ENCODE results near the gene UHRF2. TPM values are rescaled to one million over a fixed set of nuclear protein-coding genes. Genes with fewer than 3 reads are reported as not detected.
"Not testable (repeated sequence)": the region's sequence is repeated elsewhere in the genome, so short reads cannot be mapped to it uniquely, and the experiment has no call there.

The UHRF2 gene
- polyA plus RNA-seq, 1 of the 3 experiments (the other 2 are of a cell fraction): 24.1 TPM

DNA sequence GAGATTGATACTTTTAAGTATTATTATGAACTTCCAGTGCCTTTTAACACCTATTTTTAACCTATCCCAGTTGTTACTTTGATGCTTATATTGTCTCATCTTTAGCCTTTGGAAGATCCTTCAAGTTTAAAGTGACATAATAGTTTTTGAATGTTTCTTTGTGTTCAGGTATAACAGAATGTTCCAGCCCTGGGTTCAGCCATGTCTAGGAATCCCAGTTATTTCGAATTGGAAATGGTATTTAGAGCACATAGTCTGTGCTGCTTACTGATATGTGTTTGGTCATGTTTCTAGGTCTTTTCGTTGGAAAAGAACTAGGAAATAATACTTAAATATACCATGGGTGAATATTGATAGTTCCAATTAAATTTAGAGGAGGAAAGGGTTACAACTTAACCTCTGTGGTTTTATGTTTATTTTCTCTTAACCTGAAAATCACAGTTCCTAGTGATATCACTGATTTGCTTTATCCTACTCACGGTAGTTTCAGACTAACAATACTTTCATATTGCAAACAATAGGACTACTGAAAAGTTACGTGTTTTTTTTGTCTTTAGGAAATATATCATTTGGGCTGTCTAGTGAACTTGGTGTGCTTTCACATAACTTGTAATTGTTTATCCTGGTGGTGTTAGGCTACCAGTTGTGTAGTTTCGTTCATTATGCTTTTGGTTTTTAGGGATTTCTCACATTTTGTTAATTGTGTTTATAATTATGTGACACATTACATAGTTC lies 37.8 kb downstream of the UHRF2 start:
- CTCF ChIA-PET: no interaction called here
- no peak for DNase-seq
- WGBS (ENCODE audit: low lambda C conversion rate): 96% methylated on average over 5 of the region's 5 CpGs
- Histone ChIP-seq H3F3A (replicated peaks; ENCODE audit: insufficient read depth) (peaks cover 5% of the 10 kb centered on the region), H3K4me2 (no peak overlapping the region), H4K20me1 (ENCODE audit: insufficient read depth) (peaks cover 90% of the 10 kb centered on the region), H3K9me2 (no peaks in the 10 kb centered on the region), H2AFZ (ENCODE audit: low read depth) (no peak overlapping the region), H3K36me3 (replicated peaks in 1 of 2; ENCODE audit: control insufficient read depth in 1 of 2, insufficient read depth in 2 of 2, low read length in 1 of 2) (peaks cover 0 to 32% of the 10 kb centered on the region in 2 experiments), H3K9me3 (no peaks in the 10 kb centered on the region), H3K27ac (ENCODE audit: low read depth in 2 of 2, low read length in 1 of 2) (no peak overlapping the region), H3K79me2 (ENCODE audit: insufficient read depth) (peaks cover 100% of the 10 kb centered on the region), H3K4me3 (ENCODE audit: low read depth in 2 of 2, low read length in 1 of 2) (no peak overlapping the region), H3K4me1 (ENCODE audit: control insufficient read depth in 1 of 2, insufficient read depth in 2 of 2, low read depth in 1 of 2, low read length in 1 of 2) (peaks cover 0 to 13% of the 10 kb centered on the region in 2 experiments; a peak in 2 of 4 replicates), H3K9ac (no peak overlapping the region), H3K27me3 (ENCODE audit: insufficient read depth) (no peaks in the 10 kb centered on the region)
- POLR2A ChIA-PET: no interaction called here
- TF ChIP-seq ELF1 (IDR thresholded peaks at IDR 0.05): no peak
- TF ChIP-seq, protein P1, sequence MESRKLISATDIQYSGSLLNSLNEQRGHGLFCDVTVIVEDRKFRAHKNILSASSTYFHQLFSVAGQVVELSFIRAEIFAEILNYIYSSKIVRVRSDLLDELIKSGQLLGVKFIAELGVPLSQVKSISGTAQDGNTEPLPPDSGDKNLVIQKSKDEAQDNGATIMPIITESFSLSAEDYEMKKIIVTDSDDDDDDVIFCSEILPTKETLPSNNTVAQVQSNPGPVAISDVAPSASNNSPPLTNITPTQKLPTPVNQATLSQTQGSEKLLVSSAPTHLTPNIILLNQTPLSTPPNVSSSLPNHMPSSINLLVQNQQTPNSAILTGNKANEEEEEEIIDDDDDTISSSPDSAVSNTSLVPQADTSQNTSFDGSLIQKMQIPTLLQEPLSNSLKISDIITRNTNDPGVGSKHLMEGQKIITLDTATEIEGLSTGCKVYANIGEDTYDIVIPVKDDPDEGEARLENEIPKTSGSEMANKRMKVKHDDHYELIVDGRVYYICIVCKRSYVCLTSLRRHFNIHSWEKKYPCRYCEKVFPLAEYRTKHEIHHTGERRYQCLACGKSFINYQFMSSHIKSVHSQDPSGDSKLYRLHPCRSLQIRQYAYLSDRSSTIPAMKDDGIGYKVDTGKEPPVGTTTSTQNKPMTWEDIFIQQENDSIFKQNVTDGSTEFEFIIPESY (IDR thresholded peaks at IDR 0.05; ENCODE audit: borderline replicate concordance, low read depth): no peak
- TF ChIP-seq CHD2 (IDR thresholded peaks at IDR 0.05; ENCODE audit: low read length, partially characterized antibody): no peak
- no peak for TF ChIP-seq MEF2A (IDR thresholded peaks at IDR 0.05; ENCODE audit: borderline replicate concordance, low read depth)
- TF ChIP-seq NFIC (IDR thresholded peaks at IDR 0.05; ENCODE audit: borderline replicate concordance): no peak
- no peak for TF ChIP-seq RXRA (IDR thresholded peaks at IDR 0.05; ENCODE audit: borderline replicate concordance, low read depth)
- TF ChIP-seq YY1 (IDR thresholded peaks at IDR 0.05; ENCODE audit: low read depth): no peak
- TF ChIP-seq, protein P2, sequence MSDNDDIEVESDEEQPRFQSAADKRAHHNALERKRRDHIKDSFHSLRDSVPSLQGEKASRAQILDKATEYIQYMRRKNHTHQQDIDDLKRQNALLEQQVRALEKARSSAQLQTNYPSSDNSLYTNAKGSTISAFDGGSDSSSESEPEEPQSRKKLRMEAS (IDR thresholded peaks at IDR 0.05; ENCODE audit: low read depth): no peak
- TF ChIP-seq, protein P3, sequence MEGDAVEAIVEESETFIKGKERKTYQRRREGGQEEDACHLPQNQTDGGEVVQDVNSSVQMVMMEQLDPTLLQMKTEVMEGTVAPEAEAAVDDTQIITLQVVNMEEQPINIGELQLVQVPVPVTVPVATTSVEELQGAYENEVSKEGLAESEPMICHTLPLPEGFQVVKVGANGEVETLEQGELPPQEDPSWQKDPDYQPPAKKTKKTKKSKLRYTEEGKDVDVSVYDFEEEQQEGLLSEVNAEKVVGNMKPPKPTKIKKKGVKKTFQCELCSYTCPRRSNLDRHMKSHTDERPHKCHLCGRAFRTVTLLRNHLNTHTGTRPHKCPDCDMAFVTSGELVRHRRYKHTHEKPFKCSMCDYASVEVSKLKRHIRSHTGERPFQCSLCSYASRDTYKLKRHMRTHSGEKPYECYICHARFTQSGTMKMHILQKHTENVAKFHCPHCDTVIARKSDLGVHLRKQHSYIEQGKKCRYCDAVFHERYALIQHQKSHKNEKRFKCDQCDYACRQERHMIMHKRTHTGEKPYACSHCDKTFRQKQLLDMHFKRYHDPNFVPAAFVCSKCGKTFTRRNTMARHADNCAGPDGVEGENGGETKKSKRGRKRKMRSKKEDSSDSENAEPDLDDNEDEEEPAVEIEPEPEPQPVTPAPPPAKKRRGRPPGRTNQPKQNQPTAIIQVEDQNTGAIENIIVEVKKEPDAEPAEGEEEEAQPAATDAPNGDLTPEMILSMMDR (IDR thresholded peaks at IDR 0.05): no peak
- no peak for TF ChIP-seq RCOR1 (IDR thresholded peaks at IDR 0.05; ENCODE audit: low read length)

DNA sequence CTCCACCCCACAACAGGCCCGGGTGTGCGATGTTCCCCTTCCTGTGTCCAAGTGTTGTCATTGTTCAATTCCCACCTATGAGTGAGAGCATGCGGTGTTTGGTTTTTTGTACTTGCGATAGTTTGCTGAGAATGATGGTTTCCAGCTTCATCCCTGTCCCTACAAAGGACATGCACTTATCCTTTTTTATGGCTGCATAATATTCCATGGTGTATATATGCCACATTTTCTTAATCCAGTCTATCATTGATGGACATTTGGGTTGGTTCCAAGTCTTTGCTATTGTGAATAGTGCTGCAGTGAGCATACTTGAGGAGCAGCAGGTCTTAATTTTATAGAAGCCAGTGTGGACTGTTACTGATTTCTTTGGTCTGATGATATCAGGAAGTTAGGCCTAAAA lies 42.3 kb downstream of the UHRF2 start:
- peaks cover 0 to 39% of the 10 kb centered on the region in 2 experiments for H3K36me3 ChIP-seq (replicated peaks in 1 of 2; ENCODE audit: control insufficient read depth in 1 of 2, insufficient read depth in 2 of 2, low read length in 1 of 2)
- H3K4me2 ChIP-seq; H3K27me3 ChIP-seq (ENCODE audit: insufficient read depth); H3K4me1 ChIP-seq (ENCODE audit: control insufficient read depth in 1 of 2, insufficient read depth in 2 of 2, low read depth in 1 of 2, low read length in 1 of 2); H3K4me3 ChIP-seq (ENCODE audit: low read depth in 2 of 2, low read length in 1 of 2); H3K27ac ChIP-seq (ENCODE audit: low read depth in 2 of 2, low read length in 1 of 2); H3K9ac ChIP-seq; DNase-seq; H3K9me2 ChIP-seq; CTCF ChIA-PET; H3K9me3 ChIP-seq; POLR2A ChIA-PET; H2AFZ ChIP-seq (ENCODE audit: low read depth): not testable (repeated sequence)
- peaks cover 100% of the 10 kb centered on the region for H3K79me2 ChIP-seq (ENCODE audit: insufficient read depth)
- peaks cover 10% of the 10 kb centered on the region for H3F3A ChIP-seq (replicated peaks; ENCODE audit: insufficient read depth)
- WGBS (ENCODE audit: low lambda C conversion rate): 99% methylated on average over 4 of the region's 4 CpGs
- H4K20me1 ChIP-seq (ENCODE audit: insufficient read depth): peaks cover 95% of the 10 kb centered on the region

DNA sequence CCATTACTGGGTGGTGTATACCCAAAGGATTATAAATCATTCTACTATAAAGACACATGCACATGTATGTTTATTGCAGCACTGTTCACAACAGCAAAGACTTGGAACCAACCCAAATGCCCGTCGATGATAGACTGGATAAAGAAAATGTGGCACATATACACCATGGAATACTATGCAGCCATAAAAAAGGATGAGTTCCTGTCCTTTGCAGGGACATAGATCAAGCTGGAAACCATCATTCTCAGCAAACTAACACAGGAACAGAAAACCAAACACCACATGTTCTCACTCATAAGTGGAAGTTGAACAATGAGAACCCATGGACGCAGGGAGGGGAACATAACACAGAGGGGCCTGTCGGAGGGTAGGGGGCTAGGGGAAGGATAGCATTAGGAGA lies 45.7 kb downstream of the UHRF2 start:
- H3K9ac ChIP-seq; H3K4me2 ChIP-seq; H3K9me2 ChIP-seq; H3K4me1 ChIP-seq (ENCODE audit: control insufficient read depth in 1 of 2, insufficient read depth in 2 of 2, low read depth in 1 of 2, low read length in 1 of 2); POLR2A ChIA-PET; DNase-seq; H3K27ac ChIP-seq (ENCODE audit: low read depth in 2 of 2, low read length in 1 of 2); H3K27me3 ChIP-seq (ENCODE audit: insufficient read depth); CTCF ChIA-PET; H3K9me3 ChIP-seq; H2AFZ ChIP-seq (ENCODE audit: low read depth); H3K4me3 ChIP-seq (ENCODE audit: low read depth in 2 of 2, low read length in 1 of 2): not testable (repeated sequence)
- H3K36me3 ChIP-seq (replicated peaks in 1 of 2; ENCODE audit: control insufficient read depth in 1 of 2, insufficient read depth in 2 of 2, low read length in 1 of 2): peaks cover 0 to 40% of the 10 kb centered on the region in 2 experiments
- 94% methylated on average over 4 of the region's 4 CpGs for WGBS (ENCODE audit: low lambda C conversion rate)
- peaks cover 67% of the 10 kb centered on the region for H4K20me1 ChIP-seq (ENCODE audit: insufficient read depth)
- H3F3A ChIP-seq (replicated peaks; ENCODE audit: insufficient read depth): peaks cover 11% of the 10 kb centered on the region
- peaks cover 98% of the 10 kb centered on the region for H3K79me2 ChIP-seq (ENCODE audit: insufficient read depth)

Data from SK-N-SH (cell line).